ENCODE results near the gene SRRM1.
"Not testable (repeated sequence)": the region's sequence is repeated elsewhere in the genome, so short reads cannot be mapped to it uniquely, and the experiment has no call there.

The SRRM1 gene

GRCh38 chr1:24696041-24696755 lies 53.1 kb downstream of the SRRM1 start:
- DNase-seq: no peak

- DNase-seq: no peak
Measured at GRCh38 chr1:24696756-24697330, 53.7 kb downstream of the SRRM1 start.

- not testable (repeated sequence) for DNase-seq
Measured at GRCh38 chr1:24697453-24698001, 54.4 kb downstream of the SRRM1 start.

- DNase-seq: not testable (repeated sequence)
Measured at GRCh38 chr1:24698326-24698725, 55.2 kb downstream of the SRRM1 start.

- no peak for DNase-seq
Measured at GRCh38 chr1:24699628-24700027, 56.5 kb downstream of the SRRM1 start.

- no peak for DNase-seq
Measured at GRCh38 chr1:24702511-24703293, 59.6 kb downstream of the SRRM1 start.

GRCh38 chr1:24704411-24705259 lies 61.5 kb downstream of the SRRM1 start:
- no peak for DNase-seq

GRCh38 chr1:24705260-24706073 lies 62.4 kb downstream of the SRRM1 start:
- no peak for DNase-seq

- not testable (repeated sequence) for DNase-seq
Measured at GRCh38 chr1:24706074-24706389, 62.9 kb downstream of the SRRM1 start.

GRCh38 chr1:24707687-24708086 lies 64.6 kb downstream of the SRRM1 start:
- DNase-seq: no peak

- no peak for DNase-seq
Measured at GRCh38 chr1:24708938-24709337, 65.8 kb downstream of the SRRM1 start.

- DNase-seq: no peak
Measured at GRCh38 chr1:24709791-24710441, 66.8 kb downstream of the SRRM1 start.

GRCh38 chr1:24711329-24711728 lies 68.2 kb downstream of the SRRM1 start:
- no peak for DNase-seq

GRCh38 chr1:24713176-24713575 lies 70.1 kb downstream of the SRRM1 start:
- DNase-seq: no peak

- DNase-seq: no peak
Measured at GRCh38 chr1:24713736-24714135, 70.6 kb downstream of the SRRM1 start.

GRCh38 chr1:24714859-24715520 lies 71.9 kb downstream of the SRRM1 start:
- DNase-seq: no peak

- no peak for DNase-seq
Measured at GRCh38 chr1:24715658-24716057, 72.6 kb downstream of the SRRM1 start.

- no peak for DNase-seq
Measured at GRCh38 chr1:24717887-24718650, 75.0 kb downstream of the SRRM1 start.

- DNase-seq: no peak
Measured at GRCh38 chr1:24720152-24720551, 77.0 kb downstream of the SRRM1 start.

- no peak for DNase-seq
Measured at GRCh38 chr1:24721533-24721932, 78.4 kb downstream of the SRRM1 start.
